ENCODE data around the gene PDLIM5.
"Not testable (repeated sequence)": the region's sequence is repeated elsewhere in the genome, so short reads cannot be mapped to it uniquely, and the experiment has no call there.

PDLIM5 gene

DNA sequence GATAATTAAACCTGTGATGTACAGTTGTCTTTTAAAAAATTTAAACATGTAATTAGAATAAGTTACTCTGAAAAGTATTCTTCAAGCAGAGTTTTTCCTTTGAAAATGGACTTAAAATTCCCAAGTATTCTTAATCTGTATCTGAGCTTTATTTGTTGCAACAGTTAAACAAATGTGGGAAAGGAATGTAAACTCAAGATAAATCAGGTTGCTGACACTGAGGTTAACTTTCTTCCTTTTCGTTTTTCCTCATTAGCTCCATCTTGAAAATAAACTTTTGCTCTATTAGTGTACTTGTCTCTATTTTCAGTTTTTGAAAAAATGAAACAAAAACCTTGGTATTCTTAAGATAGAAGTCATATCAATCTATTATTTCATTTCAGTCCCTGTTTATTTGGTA, 161.5 kb downstream of the PDLIM5 start:
- DNase-seq (ENCODE audit: low spot score): no peak

DNA sequence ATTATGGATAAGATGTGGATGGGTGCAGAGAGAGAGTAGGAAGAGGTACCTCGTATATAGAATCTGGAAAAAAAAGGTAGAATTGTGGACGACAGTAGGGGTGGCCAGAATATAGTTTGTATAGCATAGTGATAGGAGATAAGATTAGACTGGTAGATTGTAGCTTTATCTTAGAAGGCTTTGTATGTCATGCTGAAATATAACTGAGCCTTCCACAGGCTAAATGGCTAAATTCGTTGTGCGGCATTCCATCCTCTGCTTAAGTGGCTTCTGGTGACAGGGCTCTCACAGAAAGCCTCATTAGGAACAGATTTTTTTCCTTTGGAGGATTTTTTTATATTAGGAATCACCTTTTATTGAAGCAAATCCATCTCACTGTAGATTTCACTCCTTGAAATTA, 163.7 kb downstream of the PDLIM5 start:
- Histone ChIP-seq H3K27ac (no peak overlapping the region), H3K4me3 (no peak overlapping the region)
- no peak for TF ChIP-seq CTCF (IDR thresholded peaks at IDR 0.05)
- no peak for DNase-seq (ENCODE audit: low spot score)

More for the DNA sequence above, 161.5 kb downstream of the PDLIM5 start:
- Histone ChIP-seq H3K27ac (no peak overlapping the region), H3K4me3 (no peak overlapping the region)
- TF ChIP-seq CTCF (IDR thresholded peaks at IDR 0.05): no peak

GRCh38 chr4:94621491-94622080, 169.8 kb downstream of the PDLIM5 start:
- H3K27ac ChIP-seq: no peak overlapping the region
- DNase-seq (ENCODE audit: low spot score): no peak
- no peak overlapping the region for H3K4me3 ChIP-seq
- TF ChIP-seq CTCF (IDR thresholded peaks at IDR 0.05): peak; percentile 68

- no peak overlapping the region for H3K27ac ChIP-seq
Measured at GRCh38 chr4:94623126-94623911, 171.6 kb downstream of the PDLIM5 start.

GRCh38 chr4:94626942-94627341, 175.2 kb downstream of the PDLIM5 start:
- no peak for TF ChIP-seq CTCF (IDR thresholded peaks at IDR 0.05)
- no peak overlapping the region for H3K27ac ChIP-seq
- DNase-seq (ENCODE audit: low spot score): no peak
- no peak overlapping the region for H3K4me3 ChIP-seq

More at GRCh38 chr4:94623126-94623911, 171.6 kb downstream of the PDLIM5 start:
- TF ChIP-seq CTCF (IDR thresholded peaks at IDR 0.05): no peak
- no peak for DNase-seq (ENCODE audit: low spot score)
- no peak overlapping the region for H3K4me3 ChIP-seq

- not testable (repeated sequence) for H3K27ac ChIP-seq; H3K4me3 ChIP-seq; DNase-seq (ENCODE audit: low spot score)
Measured at GRCh38 chr4:94629058-94629457, 177.3 kb downstream of the PDLIM5 start.

DNA sequence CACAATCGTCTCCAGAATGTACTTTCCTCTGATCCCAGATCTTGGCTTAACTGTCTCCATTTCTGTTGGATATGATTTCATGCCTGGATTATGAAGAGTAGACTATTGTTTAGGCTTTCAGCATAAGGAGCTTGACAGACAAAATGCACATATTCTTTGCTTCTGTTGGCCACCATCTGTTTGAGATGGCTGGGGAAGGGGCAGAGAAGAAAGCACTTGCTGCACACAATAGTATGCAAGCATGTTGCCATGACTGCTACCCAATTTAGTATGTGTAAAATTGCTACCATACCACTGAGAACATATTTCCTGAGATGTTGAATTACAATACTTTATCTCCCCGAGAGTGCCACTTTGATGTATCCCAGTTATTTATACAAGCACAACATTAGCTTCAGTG, 178.1 kb downstream of the PDLIM5 start:
- no peak for DNase-seq (ENCODE audit: low spot score)
- no peak overlapping the region for H3K27ac ChIP-seq
- H3K4me3 ChIP-seq: no peak overlapping the region
- TF ChIP-seq CTCF (IDR thresholded peaks at IDR 0.05): no peak

All from coronary artery (tissue), 2 donors.